C4-2B (cell line): ENCODE data around the gene P2RX2.

Experiments used
- H3K27ac ChIP-seq: fragments of 450-650 bp; 2 replicates; pipeline ENCODE4 v1.5.1; 2017
- ZFX ChIP-seq: fragments of 450-650 bp; IDR thresholded peaks from 2 replicates; pipeline ENCODE4 v1.6.1; 2017
- TF ChIP-seq, protein P1 (sequence below): fragments of 450-650 bp; conservative IDR thresholded peaks from 2 replicates; pipeline ENCODE4 v1.5.1; 2017; ENCODE audit warnings: mild to moderate bottlenecking

The P2RX2 gene

DNA sequence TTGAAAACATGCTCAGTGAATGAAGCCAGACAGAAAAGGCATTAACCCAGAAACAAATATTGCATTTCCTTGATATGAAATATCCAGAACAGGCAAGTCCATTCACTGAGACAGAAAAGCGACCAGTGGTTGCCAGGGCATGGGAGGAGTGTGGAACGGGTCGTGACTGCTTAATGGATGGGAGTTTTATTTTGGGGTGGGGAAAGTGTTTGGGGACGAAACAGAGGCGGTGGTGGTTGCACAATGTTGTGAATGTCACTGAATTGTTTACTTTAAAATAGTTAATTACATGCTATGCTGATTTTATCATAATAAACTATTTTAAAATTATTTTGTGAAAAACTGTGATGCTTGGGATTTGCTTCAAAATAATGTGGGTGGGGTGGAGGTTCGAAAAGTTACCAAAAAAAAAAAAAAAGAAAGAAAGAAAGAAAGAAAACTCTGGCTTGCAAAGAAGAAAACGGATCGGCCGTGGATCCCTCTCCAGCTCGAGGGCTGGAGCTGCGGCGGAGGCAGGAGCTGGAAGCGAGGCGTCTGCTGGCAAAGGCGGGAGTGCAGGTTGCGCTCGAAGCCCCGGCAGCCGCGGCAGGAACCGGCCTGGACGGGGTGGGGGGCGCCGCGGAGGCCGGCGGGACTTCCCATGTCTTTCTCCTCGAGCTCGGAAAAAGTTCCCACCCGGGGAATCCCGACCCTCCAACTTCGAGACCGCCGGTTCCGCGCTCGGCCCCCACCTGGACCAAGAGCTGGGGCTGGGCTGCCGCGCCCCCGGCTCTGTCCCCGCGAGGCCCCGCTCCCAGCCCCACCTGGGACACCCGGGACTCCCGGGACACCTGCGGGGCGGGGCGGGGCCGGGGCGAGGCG, 524 bp upstream of the P2RX2 start:
- TF ChIP-seq ZFX: no peak
- TF ChIP-seq, protein P1, sequence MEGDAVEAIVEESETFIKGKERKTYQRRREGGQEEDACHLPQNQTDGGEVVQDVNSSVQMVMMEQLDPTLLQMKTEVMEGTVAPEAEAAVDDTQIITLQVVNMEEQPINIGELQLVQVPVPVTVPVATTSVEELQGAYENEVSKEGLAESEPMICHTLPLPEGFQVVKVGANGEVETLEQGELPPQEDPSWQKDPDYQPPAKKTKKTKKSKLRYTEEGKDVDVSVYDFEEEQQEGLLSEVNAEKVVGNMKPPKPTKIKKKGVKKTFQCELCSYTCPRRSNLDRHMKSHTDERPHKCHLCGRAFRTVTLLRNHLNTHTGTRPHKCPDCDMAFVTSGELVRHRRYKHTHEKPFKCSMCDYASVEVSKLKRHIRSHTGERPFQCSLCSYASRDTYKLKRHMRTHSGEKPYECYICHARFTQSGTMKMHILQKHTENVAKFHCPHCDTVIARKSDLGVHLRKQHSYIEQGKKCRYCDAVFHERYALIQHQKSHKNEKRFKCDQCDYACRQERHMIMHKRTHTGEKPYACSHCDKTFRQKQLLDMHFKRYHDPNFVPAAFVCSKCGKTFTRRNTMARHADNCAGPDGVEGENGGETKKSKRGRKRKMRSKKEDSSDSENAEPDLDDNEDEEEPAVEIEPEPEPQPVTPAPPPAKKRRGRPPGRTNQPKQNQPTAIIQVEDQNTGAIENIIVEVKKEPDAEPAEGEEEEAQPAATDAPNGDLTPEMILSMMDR: no peak
- H3K27ac ChIP-seq: no peak overlapping the region

DNA sequence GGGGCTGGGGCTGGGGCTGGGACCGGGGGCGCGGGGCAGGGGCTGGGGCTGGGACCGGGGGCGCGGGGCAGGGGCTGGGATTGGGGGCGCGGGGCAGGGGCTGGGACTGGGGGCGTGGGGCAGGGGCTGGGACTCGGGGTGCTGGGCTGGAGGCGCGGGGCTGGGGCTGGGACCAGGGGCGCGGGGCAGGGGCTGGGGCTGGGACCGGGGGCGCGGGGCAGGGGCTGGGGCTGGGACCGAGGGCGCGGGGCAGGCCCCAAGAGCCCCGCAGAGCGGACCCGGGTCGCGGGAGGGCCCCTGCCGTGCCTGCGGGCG, 452 bp downstream of the P2RX2 start:
- no peak overlapping the region for H3K27ac ChIP-seq
- TF ChIP-seq ZFX: no peak
- TF ChIP-seq, protein P1: no peak

GRCh38 chr12:132619386-132620112, 973 bp downstream of the P2RX2 start:
- TF ChIP-seq, protein P1: no peak
- TF ChIP-seq ZFX: no peak
- H3K27ac ChIP-seq: no peak overlapping the region

DNA sequence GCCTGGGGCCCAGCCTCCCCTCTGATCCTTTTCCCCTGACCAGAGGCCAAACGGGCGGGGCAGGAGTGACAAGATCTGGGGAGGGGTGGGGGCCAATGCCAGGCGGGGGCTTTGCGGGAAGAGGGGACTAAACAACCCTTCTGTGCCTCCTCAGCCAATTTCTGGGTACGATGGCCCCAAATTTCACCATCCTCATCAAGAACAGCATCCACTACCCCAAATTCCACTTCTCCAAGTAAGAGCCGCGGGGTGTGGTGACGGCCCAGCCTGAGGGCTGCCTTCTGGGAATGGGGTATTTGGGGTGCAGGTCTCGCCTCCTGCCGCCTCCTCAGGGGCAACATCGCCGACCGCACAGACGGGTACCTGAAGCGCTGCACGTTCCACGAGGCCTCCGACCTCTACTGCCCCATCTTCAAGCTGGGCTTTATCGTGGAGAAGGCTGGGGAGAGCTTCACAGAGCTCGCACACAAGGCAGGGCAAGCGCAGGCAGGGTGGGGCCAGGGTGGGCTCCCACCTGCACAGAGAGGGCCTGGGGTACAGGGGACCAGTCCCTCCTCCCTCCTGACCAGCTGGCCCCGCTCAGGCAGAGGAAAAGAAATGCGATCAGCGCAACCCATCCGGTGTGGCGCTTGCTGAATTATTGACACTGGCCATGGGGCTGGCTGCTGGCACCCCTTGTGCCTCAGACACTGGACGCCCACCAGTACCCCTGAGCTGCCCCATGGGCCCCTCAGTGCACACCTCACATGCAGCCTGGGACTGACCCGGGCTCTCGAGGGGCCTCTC, 1.7 kb downstream of the P2RX2 start:
- H3K27ac ChIP-seq: no peak overlapping the region
- no peak for TF ChIP-seq ZFX
- TF ChIP-seq, protein P1: no peak

GRCh38 chr12:132620899-132621656, 2.5 kb downstream of the P2RX2 start:
- peak overlapping the region; percentile 79; the same call in 1 of the 2 replicates for H3K27ac ChIP-seq
- TF ChIP-seq ZFX: no peak
- TF ChIP-seq, protein P1: no peak

GRCh38 chr12:132621657-132622435, 3.3 kb downstream of the P2RX2 start:
- H3K27ac ChIP-seq: peak overlapping the region; percentile 79
- no peak for TF ChIP-seq ZFX
- TF ChIP-seq, protein P1: no peak
